HG03280 (cell line): Measurements from ENCODE around the gene SLAMF9.
A peak's percentile ranks its signal among the peaks of the same experiment; 100 is the strongest.

Experiments used
- ATAC-seq: cut with Tn5 transposase; IDR thresholded peaks from one replicate; pipeline ENCODE4 v1.9.1; 2021; ENCODE audit warnings: mild to moderate bottlenecking, moderate library complexity; ENCODE audit not compliant: unreplicated experiment

The SLAMF9 gene

GRCh38 chr1:159922511-159923202, 31.4 kb downstream of the SLAMF9 start:
- ATAC-seq = no peak

- no peak for ATAC-seq
These were observed 32.1 kb downstream of the SLAMF9 start for GRCh38 chr1:159921700-159922504.

GRCh38 chr1:159921251-159921650, 32.8 kb downstream of the SLAMF9 start:
- ATAC-seq = peak; percentile 27

- no peak for ATAC-seq
These were observed 33.4 kb downstream of the SLAMF9 start for GRCh38 chr1:159920651-159921050.

- ATAC-seq = no peak
These were observed 33.8 kb downstream of the SLAMF9 start for GRCh38 chr1:159920202-159920601.

- ATAC-seq = no peak
These were observed 34.7 kb downstream of the SLAMF9 start for GRCh38 chr1:159919236-159919865.

- ATAC-seq = no peak
These were observed 35.5 kb downstream of the SLAMF9 start for GRCh38 chr1:159918352-159919200.

- no peak for ATAC-seq
These were observed 36.3 kb downstream of the SLAMF9 start for GRCh38 chr1:159917533-159918351.

- ATAC-seq = no peak
These were observed 37.6 kb downstream of the SLAMF9 start for GRCh38 chr1:159916242-159917051.

GRCh38 chr1:159915571-159916241, 38.3 kb downstream of the SLAMF9 start:
- no peak for ATAC-seq

GRCh38 chr1:159914252-159915018, 39.6 kb downstream of the SLAMF9 start:
- ATAC-seq = no peak

- no peak for ATAC-seq
These were observed 40.4 kb downstream of the SLAMF9 start for GRCh38 chr1:159913451-159914192.

- ATAC-seq = no peak
These were observed 42.5 kb downstream of the SLAMF9 start for GRCh38 chr1:159911326-159912070.

GRCh38 chr1:159908031-159908940, 45.8 kb downstream of the SLAMF9 start:
- ATAC-seq = no peak

GRCh38 chr1:159906960-159907359, 47.1 kb downstream of the SLAMF9 start:
- ATAC-seq = no peak
